Inflammatory macrophage treated with lipopolysaccharide for 1 hour (primary cell): Measurements from ENCODE around the gene GPR153.

Source experiments
- DNase-seq, 2 donors: peaks; one replicate each; pipeline ENCODE4 v3.0.0-alpha.2; 2020 to 2022

Gene GPR153

GRCh38 chr1:6247651-6248050 lies 13.2 kb downstream of the GPR153 start:
- DNase-seq, result no peak

- DNase-seq, result peak; percentile 40 to 80
Observed at GRCh38 chr1:6246497-6247467, 14.1 kb downstream of the GPR153 start.

GRCh38 chr1:6245869-6246496 lies 14.9 kb downstream of the GPR153 start:
- DNase-seq, result peak in 1 of 2 donors; percentile 44

GRCh38 chr1:6245086-6245868 lies 15.6 kb downstream of the GPR153 start:
- DNase-seq, result peak; percentile 73 to 88

GRCh38 chr1:6244401-6245049 lies 16.4 kb downstream of the GPR153 start:
- no peak for DNase-seq

- no peak for DNase-seq
Observed at GRCh38 chr1:6243993-6244392, 16.9 kb downstream of the GPR153 start, which contains the start of gene HES3. HES3 (plus strand) TSS chr1:6244179; CDS start chr1:6244366, 187 bp downstream.

- no peak for DNase-seq
Observed at GRCh38 chr1:6243053-6243834, 17.7 kb downstream of the GPR153 start.

- DNase-seq, result no peak
Observed at GRCh38 chr1:6241887-6242740, 18.8 kb downstream of the GPR153 start.

- DNase-seq, result no peak
Observed at GRCh38 chr1:6241107-6241886, 19.6 kb downstream of the GPR153 start.

- DNase-seq, result no peak
Observed at GRCh38 chr1:6239950-6240768, 20.7 kb downstream of the GPR153 start.

GRCh38 chr1:6239213-6239752 lies 21.6 kb downstream of the GPR153 start:
- no peak for DNase-seq

GRCh38 chr1:6237093-6237492 lies 23.8 kb downstream of the GPR153 start:
- DNase-seq, result no peak

- DNase-seq, result no peak
Observed at GRCh38 chr1:6235296-6235677, 25.6 kb downstream of the GPR153 start.

- no peak for DNase-seq
Observed at GRCh38 chr1:6234502-6235295, 26.2 kb downstream of the GPR153 start.

- no peak for DNase-seq
Observed at GRCh38 chr1:6233376-6233775, 27.5 kb downstream of the GPR153 start.

GRCh38 chr1:6225651-6226050 lies 35.2 kb downstream of the GPR153 start:
- DNase-seq, result no peak

- no peak for DNase-seq
Observed at GRCh38 chr1:6224718-6225117, 36.2 kb downstream of the GPR153 start.

- no peak for DNase-seq
Observed at GRCh38 chr1:6223617-6224016, 37.3 kb downstream of the GPR153 start.
